Measurements from ENCODE around the gene TAF5L.

Gene TAF5L

GRCh38 chr1:229578168-229579058 lies 47.5 kb downstream of the TAF5L start:
- Histone ChIP-seq H3K9me3 (ENCODE audit: insufficient read depth, low read depth, low read length) (no peaks in the 10 kb centered on the region), H4K20me1 (ENCODE audit: insufficient read depth, low read length, poor library complexity, severe bottlenecking) (no peaks in the 10 kb centered on the region), H3K4me3 (ENCODE audit: low read length, poor library complexity, severe bottlenecking) (no peak overlapping the region), H3K27me3 (ENCODE audit: insufficient read depth, low read length, poor library complexity, severe bottlenecking) (no peaks in the 10 kb centered on the region), H3K79me2 (ENCODE audit: insufficient read depth, low read length) (no peaks in the 10 kb centered on the region), H3F3A (ENCODE audit: low read depth) (no peaks in the 10 kb centered on the region), H3K4me1 (ENCODE audit: insufficient read depth, low read length, poor library complexity, severe bottlenecking) (no peaks in the 10 kb centered on the region), H3K4me2 (ENCODE audit: low read depth, low read length, poor library complexity, severe bottlenecking) (no peak overlapping the region), H2AFZ (ENCODE audit: low read length) (0 out of 2 replicates have a peak overlapping the region, but pooled peaks have one; percentile 36), H3K9me2 (replicated peaks; ENCODE audit: low read depth, low read length) (no peaks in the 10 kb centered on the region), H3K9ac (ENCODE audit: low read depth, low read length, poor library complexity, severe bottlenecking) (no peak overlapping the region), H3K36me3 (ENCODE audit: insufficient read depth, low read length) (no peaks in the 10 kb centered on the region)
- TF ChIP-seq CTCF (conservative IDR thresholded peaks at IDR 0.05; ENCODE audit: low read length) (no peak), EZH2phosphoT487 (IDR thresholded peaks at IDR 0.05; ENCODE audit: borderline replicate concordance) (no peak)

GRCh38 chr1:229574679-229575442 lies 51.1 kb downstream of the TAF5L start:
- H3K4me1 ChIP-seq (ENCODE audit: insufficient read depth, low read length, poor library complexity, severe bottlenecking), result no peaks in the 10 kb centered on the region
- H3K9me2 ChIP-seq (replicated peaks; ENCODE audit: low read depth, low read length), result no peaks in the 10 kb centered on the region
- no peak overlapping the region for H2AFZ ChIP-seq (ENCODE audit: low read length)
- no peaks in the 10 kb centered on the region for H3K79me2 ChIP-seq (ENCODE audit: insufficient read depth, low read length)
- TF ChIP-seq EZH2phosphoT487 (IDR thresholded peaks at IDR 0.05; ENCODE audit: borderline replicate concordance) (no peak), CTCF (conservative IDR thresholded peaks at IDR 0.05; ENCODE audit: low read length) (no peak)
- no peak overlapping the region for H3K9ac ChIP-seq (ENCODE audit: low read depth, low read length, poor library complexity, severe bottlenecking)
- H3K4me2 ChIP-seq (ENCODE audit: low read depth, low read length, poor library complexity, severe bottlenecking), result no peak overlapping the region
- no peaks in the 10 kb centered on the region for H3F3A ChIP-seq (ENCODE audit: low read depth)
- no peaks in the 10 kb centered on the region for H3K36me3 ChIP-seq (ENCODE audit: insufficient read depth, low read length)
- H4K20me1 ChIP-seq (ENCODE audit: insufficient read depth, low read length, poor library complexity, severe bottlenecking), result no peaks in the 10 kb centered on the region
- H3K9me3 ChIP-seq (ENCODE audit: insufficient read depth, low read depth, low read length), result no peaks in the 10 kb centered on the region
- no peak overlapping the region for H3K4me3 ChIP-seq (ENCODE audit: low read length, poor library complexity, severe bottlenecking)
- no peaks in the 10 kb centered on the region for H3K27me3 ChIP-seq (ENCODE audit: insufficient read depth, low read length, poor library complexity, severe bottlenecking)

DNA sequence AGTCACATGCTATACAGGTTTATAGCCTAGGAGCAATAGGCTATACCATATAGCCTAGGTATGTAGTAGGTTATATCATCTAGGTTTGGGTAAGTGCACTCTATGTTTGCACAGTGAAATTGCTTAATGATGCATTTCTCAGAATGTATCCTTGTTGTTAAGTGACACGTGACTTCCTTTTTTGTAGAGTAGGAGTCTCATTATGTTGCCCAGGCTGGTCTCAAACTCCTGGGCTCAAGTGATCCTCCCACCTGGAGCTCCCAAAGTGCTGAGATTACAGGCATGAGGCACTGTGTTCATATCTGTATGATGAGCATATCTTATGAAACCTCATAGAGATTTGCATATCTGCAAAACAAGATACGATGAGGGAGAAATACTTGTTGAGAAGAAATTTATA lies 53.6 kb downstream of the TAF5L start:
- H3K27me3 ChIP-seq (ENCODE audit: insufficient read depth, low read length, poor library complexity, severe bottlenecking), result no peaks in the 10 kb centered on the region

More for the DNA sequence above, 53.6 kb downstream of the TAF5L start:
- H3K4me1 ChIP-seq (ENCODE audit: insufficient read depth, low read length, poor library complexity, severe bottlenecking), result no peaks in the 10 kb centered on the region
- H3K9me2 ChIP-seq (replicated peaks; ENCODE audit: low read depth, low read length), result no peaks in the 10 kb centered on the region
- no peaks in the 10 kb centered on the region for H3F3A ChIP-seq (ENCODE audit: low read depth)
- no peak overlapping the region for H2AFZ ChIP-seq (ENCODE audit: low read length)
- H4K20me1 ChIP-seq (ENCODE audit: insufficient read depth, low read length, poor library complexity, severe bottlenecking), result no peaks in the 10 kb centered on the region
- no peak overlapping the region for H3K9ac ChIP-seq (ENCODE audit: low read depth, low read length, poor library complexity, severe bottlenecking)
- H3K4me3 ChIP-seq (ENCODE audit: low read length, poor library complexity, severe bottlenecking), result no peak overlapping the region
- no peaks in the 10 kb centered on the region for H3K36me3 ChIP-seq (ENCODE audit: insufficient read depth, low read length)
- no peaks in the 10 kb centered on the region for H3K9me3 ChIP-seq (ENCODE audit: insufficient read depth, low read depth, low read length)
- no peak overlapping the region for H3K4me2 ChIP-seq (ENCODE audit: low read depth, low read length, poor library complexity, severe bottlenecking)
- no peaks in the 10 kb centered on the region for H3K79me2 ChIP-seq (ENCODE audit: insufficient read depth, low read length)
- TF ChIP-seq EZH2phosphoT487 (IDR thresholded peaks at IDR 0.05; ENCODE audit: borderline replicate concordance) (no peak), CTCF (conservative IDR thresholded peaks at IDR 0.05; ENCODE audit: low read length) (no peak)

All from Loucy (cell line).